GM18507 (cell line): Measurements from ENCODE around the gene SIAH1.
A peak's percentile ranks its signal among the peaks of the same experiment; 100 is the strongest.
"Not testable (repeated sequence)": the region's sequence is repeated elsewhere in the genome, so short reads cannot be mapped to it uniquely, and the experiment has no call there.

Experiments used
- DNase-seq: peaks from one replicate; pipeline ENCODE4 v3.0.0; 2011; ENCODE audit warnings: low read depth; ENCODE audit not compliant: insufficient read length; ENCODE audit errors: extremely low spot score
- FAIRE-seq: peaks from 2 replicates; lab custom pipeline; 2011; peaks lifted over from hg19 to GRCh38; lab: Jason Lieb, UNC

Gene SIAH1

DNA sequence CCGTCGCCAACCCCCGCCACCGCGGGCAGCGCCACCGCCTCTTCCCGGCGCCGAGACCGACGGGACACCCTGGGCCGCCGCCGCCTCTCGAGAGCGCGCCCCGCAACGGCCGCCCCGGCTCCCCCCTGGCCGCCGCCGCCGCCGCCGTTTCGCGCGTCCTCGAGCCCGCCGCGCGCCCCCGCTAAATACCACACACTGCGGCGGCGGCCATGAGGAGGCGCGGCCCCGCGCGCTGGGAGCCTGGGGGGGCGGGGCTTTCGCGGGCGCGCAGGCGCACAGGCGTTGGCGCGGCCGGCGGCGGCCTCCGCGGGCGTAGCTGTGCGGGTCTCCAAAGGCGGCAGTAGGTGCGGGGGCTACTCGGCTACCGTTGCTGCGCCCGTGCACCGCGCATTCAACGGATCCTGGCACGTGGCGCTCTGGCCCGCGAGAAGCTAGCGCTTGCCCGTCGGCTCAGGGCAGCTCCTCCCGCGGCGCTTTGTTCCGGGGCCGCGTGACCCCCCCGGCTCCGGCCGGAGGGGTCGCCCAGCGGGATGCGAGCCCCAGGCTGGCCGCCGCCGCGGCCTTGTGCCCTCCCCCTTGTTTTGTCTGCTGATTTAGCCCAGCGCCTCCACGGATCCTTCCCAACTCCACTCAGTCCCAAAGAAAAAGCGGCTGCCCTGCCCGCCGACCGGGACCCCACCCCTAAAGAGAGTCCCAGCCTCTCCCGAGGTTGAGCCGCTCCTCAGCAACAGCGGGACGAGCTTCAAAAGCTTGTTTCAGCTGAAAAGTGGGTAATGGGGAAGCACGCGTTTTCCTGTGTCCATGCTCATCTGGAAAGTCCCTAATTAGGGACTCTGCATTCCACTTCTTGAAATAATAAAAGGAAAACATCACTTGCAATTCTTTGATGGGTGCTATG lies at the start of gene SIAH1:
SIAH1 (minus strand) TSS at position 161 of the 898 bp plus-strand sequence. CDS start 22,985 bp downstream, outside the sequence.
- FAIRE-seq = peak; percentile 31
- peak; percentile 87 for DNase-seq

DNA sequence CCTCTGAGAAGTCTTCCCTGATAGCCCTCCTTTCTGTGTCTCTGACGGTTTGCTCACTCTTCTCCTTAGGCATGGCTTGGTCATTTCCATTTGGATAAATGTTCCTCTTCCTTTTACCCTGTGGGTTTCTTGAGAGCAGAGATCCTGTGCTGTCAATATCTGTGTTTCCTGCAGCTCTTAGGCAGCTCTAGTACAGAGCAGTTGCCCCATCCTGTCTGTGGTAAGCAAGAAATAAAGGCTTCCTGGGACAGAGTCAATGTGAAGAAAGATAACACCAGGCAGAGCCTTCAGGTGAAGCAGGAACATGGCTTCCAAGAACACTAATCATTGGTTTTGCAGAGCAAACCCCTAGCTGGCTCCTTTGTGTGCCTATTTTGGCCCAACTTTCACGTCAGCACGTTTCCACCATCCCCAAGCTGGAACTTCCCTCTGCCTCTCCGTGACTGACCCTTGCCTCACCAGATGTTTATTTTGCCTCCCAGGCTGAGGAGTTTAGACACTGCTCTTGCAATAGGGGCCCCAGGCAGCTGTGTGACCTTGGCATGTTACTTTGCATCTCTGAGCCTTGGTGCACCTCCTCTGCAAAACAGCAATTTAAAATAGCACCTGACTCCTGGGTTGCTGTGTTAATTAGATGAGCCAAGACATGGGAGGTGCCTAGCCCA lies 49.6 kb upstream of the SIAH1 start:
- peak; percentile 18 for FAIRE-seq
- DNase-seq = no peak

- FAIRE-seq = no peak
These were observed 48.8 kb upstream of the SIAH1 start for GRCh38 chr16:48433850-48434530.

DNA sequence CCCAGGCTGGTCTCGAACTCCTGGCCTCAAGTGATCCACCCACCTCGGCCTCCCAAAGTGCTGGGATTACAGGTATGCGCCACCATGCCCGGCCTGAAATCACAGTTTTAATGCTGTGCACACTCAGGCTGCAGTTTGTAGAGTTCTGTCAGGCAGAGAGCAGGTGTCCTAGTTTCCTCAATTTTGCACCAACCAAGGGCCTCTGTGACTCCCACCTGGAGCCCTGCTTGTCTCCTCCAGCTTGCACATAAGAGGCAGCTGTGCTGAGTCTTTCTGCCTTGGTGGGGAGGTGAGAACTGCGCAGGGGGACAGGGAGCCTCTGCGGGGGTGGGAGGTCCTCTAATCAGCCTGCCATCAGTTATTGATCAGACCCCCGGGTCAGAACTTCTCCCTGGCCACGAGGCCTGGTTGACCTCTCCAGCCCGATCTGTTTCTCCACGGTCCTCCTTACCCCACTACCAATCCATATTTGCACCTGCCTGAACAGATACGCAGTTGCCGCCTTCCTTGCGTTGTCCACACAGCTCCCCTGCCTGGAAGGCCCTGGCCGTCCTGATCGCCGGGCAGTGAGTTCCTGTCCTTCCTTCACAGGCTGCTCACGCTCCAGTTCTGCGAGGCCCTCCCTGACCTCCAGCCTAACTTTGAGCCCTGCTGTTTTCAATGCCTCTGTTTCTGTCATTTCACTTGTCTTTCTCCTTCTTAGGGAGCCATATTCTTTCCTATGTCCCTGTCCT lies 48.1 kb upstream of the SIAH1 start:
- DNase-seq = no peak
- FAIRE-seq = no peak

More at GRCh38 chr16:48433850-48434530, 48.8 kb upstream of the SIAH1 start:
- DNase-seq = no peak

DNA sequence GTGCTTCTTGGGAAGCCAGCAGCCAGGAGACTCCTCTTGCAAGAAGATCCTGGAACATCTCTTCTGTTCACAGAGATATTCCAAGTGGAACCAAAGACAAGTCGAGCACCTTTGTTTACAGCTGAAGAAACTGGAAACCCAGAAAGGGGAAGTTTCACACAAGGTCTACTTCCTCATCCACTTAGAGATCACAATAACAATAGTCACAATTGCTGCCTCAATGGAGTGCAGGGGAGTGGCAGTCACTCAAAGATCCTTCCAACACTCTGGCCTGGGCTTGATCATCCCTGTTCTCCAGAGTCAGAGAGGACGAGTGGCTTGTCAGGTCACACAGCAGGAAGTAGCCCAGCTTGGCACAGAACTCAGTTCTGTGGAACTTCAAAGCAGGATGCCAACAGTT lies 46.9 kb upstream of the SIAH1 start:
- DNase-seq (no peak), FAIRE-seq (peak; percentile 85)

DNA sequence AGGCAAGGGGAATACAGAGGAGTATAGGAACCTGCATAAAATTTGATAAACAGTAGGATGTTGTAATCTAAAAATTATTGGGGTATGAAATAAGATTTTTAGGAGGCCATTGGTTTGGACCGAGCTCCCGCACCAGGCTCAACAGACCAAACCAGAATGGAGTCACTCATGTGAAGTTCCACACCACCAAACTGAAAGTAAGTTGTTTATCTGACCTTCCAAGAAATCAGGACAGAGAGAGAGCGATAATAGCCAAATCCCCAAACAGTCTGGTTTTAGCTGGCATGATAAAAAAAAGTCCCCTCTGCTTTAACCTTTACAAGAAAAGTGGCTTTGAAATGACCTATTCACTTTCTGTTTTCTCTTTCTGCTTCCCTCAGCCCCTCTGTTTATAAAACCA lies 45.7 kb upstream of the SIAH1 start:
- FAIRE-seq (peak; percentile 63), DNase-seq (no peak)

GRCh38 chr16:48426244-48427141 lies 41.3 kb upstream of the SIAH1 start:
- DNase-seq = no peak
- no peak for FAIRE-seq

DNA sequence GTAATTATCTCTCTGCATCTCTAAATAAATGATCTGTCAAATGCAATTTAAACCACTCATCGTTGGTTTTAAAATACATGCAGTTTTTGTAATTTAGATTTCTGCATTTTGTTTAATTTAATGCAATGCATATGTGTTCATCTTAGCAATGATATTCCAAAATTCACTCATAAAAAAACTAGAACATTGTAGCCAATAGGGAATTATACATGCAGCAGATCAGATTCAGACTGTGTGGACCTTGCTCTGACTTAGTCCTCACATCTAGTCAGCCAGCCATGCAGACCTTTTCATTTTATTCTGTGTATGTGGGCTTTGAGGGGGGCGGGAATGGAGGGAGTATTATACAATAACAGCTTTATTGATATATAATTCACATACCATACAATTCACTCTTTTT lies 37.3 kb upstream of the SIAH1 start:
- FAIRE-seq (no peak), DNase-seq (no peak)

DNA sequence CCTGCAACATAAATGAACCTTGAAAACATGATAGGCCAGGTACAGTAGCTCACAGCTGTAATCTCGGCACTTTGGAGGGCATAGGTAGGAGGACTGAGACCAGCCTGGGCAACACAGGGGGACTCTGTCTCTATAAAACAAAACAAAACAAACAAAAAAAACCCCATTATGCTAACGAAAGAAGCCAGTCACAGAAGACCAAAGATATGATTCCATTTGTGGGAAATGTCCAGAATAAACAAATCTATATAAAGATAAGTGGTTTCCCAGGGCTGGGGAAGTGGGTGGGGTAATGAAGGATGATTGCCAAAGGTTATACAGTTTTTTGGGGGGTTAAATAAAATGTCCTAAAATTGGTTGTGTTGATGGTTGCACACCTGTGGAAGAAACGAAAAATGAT lies 36.5 kb upstream of the SIAH1 start:
- no peak for DNase-seq
- no peak for FAIRE-seq

- DNase-seq (no peak), FAIRE-seq (no peak)
These were observed 35.2 kb upstream of the SIAH1 start for GRCh38 chr16:48420437-48420836.

DNA sequence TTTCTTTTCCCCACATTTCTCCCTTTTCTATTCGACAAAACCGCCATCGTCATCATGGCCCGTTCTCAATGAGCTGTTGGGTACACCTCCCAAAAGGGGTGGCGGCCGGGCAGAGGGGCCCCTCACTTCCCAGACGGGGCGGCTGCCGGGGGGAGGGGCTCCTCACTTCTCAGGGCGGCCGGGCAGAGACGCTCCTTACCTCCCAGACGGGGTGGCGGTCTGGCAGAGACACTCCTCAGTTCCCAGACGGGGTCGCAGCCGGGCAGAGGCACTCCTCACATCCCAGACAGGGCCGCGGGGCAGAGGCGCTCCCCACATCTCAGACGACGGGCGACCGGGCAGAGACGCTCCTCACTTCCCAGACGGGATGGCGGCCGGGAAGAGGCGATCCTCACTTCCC lies 31.4 kb upstream of the SIAH1 start:
- DNase-seq, FAIRE-seq: not testable (repeated sequence)

GRCh38 chr16:48413272-48413671 lies 28.1 kb upstream of the SIAH1 start:
- FAIRE-seq = no peak

DNA sequence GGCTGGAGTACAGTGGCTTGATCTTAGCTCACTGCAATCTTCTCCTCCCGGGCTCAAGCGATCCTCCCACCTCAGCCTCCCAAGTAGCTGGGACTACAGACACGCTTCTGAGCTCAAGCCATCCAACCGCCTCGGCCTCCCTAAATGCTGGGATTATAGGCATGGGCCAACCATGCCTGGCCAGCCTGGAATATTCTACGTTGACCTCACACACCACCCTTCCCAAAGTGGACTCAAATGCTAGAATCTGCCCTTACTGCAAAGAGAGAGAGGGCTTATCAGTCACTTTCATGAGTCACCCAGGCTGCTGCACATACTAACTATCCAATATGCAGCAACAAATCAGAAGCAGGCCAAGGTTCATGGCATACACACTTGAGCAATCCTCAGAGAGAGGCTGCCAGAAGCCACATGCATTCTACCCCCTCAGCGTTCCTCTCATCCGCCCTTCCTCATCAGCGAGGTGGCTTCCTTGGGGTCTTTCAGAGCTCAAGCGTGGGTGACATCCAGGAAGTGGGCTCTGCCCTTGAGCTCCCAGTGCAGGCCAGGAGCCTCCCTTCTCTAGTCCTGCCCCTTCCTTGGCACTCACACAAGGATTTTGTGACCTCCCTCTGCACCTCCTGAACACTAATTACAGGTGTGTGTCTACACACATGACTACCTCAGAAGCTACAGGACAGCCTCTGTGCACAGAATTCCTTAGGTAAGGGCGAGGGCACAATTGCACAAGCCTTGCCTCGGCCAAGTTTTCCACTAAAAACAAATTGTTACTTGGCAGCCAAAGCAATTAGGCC lies 24.8 kb upstream of the SIAH1 start:
- FAIRE-seq = no peak
- DNase-seq = no peak

More at GRCh38 chr16:48413272-48413671, 28.1 kb upstream of the SIAH1 start:
- DNase-seq = no peak

- DNase-seq = no peak
- FAIRE-seq = no peak
These were observed 23.5 kb upstream of the SIAH1 start for GRCh38 chr16:48408688-48409087.

DNA sequence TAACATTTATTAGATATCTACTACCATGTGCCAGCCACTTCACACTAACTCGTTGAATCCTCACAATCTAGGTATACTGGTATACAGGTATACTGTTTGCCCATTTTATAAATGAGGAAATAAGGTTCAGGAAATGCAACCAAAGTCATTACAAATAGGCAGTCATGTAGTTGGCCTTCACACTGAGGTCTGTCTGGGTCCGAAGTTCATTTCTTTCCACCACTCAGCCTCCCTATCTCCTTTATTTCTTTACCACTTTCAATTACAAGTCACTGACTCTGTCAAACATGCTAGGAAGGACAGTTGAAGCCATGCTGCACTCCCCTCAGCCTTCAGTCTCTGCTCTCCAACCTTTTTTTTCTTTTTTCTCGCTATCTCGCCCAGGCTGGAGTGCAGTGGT lies 20.7 kb upstream of the SIAH1 start:
- DNase-seq = no peak
- FAIRE-seq = no peak

DNA sequence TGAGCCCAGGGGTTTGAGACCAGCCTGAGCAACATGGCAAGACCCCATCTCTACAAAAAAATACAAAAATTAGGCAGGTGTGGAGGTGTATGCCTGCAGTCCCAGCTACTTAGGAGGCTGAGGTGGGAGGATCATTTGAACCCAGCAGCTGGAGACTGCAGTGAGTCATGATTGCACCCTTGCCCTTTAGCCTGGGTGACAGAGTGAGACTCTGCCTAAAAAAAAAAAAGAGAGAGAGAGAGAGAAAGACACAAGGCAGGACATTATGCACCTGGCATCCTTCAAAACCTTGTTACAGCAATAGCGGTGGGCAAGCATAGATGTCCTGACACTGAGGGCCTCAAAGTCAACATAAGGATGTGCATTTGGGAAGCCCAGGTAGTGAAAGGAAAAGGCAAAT lies 19.9 kb upstream of the SIAH1 start:
- no peak for FAIRE-seq
- DNase-seq = no peak

GRCh38 chr16:48402547-48402946 lies 17.3 kb upstream of the SIAH1 start:
- DNase-seq, FAIRE-seq: not testable (repeated sequence)

- no peak for FAIRE-seq
- DNase-seq = no peak
These were observed 10.2 kb upstream of the SIAH1 start for GRCh38 chr16:48395375-48395774.
